Measurements from ENCODE around the gene DNAAF1.

GRCh38 chr16:84194470-84195200 is 49.5 kb downstream of the DNAAF1 start:
- TF ChIP-seq EZH2 (IDR thresholded peaks at IDR 0.05; ENCODE audit: insufficient read depth, poor library complexity, severe bottlenecking) = no peak
- no peak for TF ChIP-seq EZH2phosphoT487 (IDR thresholded peaks at IDR 0.05; ENCODE audit: insufficient read depth, low read depth)

Data from GM23248 (cell line).